Vagina (tissue), 2 donors: ENCODE measurements around the gene CBX7. TPM values are rescaled to one million over a fixed set of nuclear protein-coding genes. Genes with fewer than 3 reads are reported as not detected.
A peak's percentile ranks its signal among the peaks of the same experiment; 100 is the strongest.

Experiments
- DNase-seq, 2 donors: peaks; one replicate each; pipeline ENCODE4 v3.0.0-alpha.2; 2017; ENCODE audit errors: extremely low spot score in 2 of 2
- H3K27ac ChIP-seq: fragments of 200-600 bp; sonication (generic); one replicate; pipeline ENCODE4 v1.5.1; 2019
- H3K27me3 ChIP-seq: fragments of 200-600 bp; sonication (generic); one replicate; pipeline ENCODE4 v1.5.1; 2019
- H3K36me3 ChIP-seq, 2 donors: fragments of 200-600 bp; sonication (generic); one replicate each; pipeline ENCODE4 v1.5.1; 2017 to 2019
- H3K4me1 ChIP-seq: fragments of 200-600 bp; sonication (generic); one replicate; pipeline ENCODE4 v1.5.1; 2019
- H3K4me3 ChIP-seq, 2 donors: fragments of 200-600 bp; sonication (generic); 1 replicate in 1 of 2; 2 replicates in 1 of 2; pipeline ENCODE4 v1.5.1; 2016 to 2019
- H3K9me3 ChIP-seq: fragments of 200-600 bp; sonication (generic); one replicate; pipeline ENCODE4 v1.5.1; 2019
- POLR2A ChIP-seq, 2 donors: fragments of 450-650 bp; IDR thresholded peaks; one replicate each; pipeline ENCODE4 v1.6.1; 2017; ENCODE audit warnings: antibody characterized with exemption in 2 of 2, mild to moderate bottlenecking in 2 of 2, moderate library complexity in 2 of 2
- POLR2AphosphoS5 ChIP-seq, 2 donors: sonication (generic); formaldehyde crosslinking; IDR thresholded peaks; one replicate each; pipeline ENCODE4 v1.9.0; 2017; ENCODE audit warnings: antibody characterized with exemption in 2 of 2, mild to moderate bottlenecking in 2 of 2, low read depth in 1 of 2; ENCODE audit not compliant: insufficient read depth in 1 of 2
- intact Hi-C: fragments of 100-400 bp; cut with DNase I; formaldehyde crosslinking; loops from one replicate; pipeline ENCODE4 v1.15.1; 2023
- total RNA-seq: library from RNA; depleted of rRNA; stranded (reverse); fragments of >200 nt; gene quantifications from one replicate; pipeline ENCODE4 v1.2.3, GENCODE V29; 2016
- TF ChIP-seq, protein P1 (sequence below), 3 experiments: fragments of 450-650 bp in 2 of 3; fragments of 200-600 bp in 1 of 3; sonication (generic) in 1 of 3; IDR thresholded peaks; one replicate each; pipeline ENCODE4 v1.5.1; 2017 to 2019; ENCODE audit warnings: antibody characterized with exemption in 3 of 3, mild to moderate bottlenecking in 2 of 3, moderate library complexity in 2 of 3

CBX7 gene
- 98.0 TPM for total RNA-seq

GRCh38 chr22:39152511-39153219 is at the start of gene CBX7:
TSS of gene CBX7 (minus strand) at chr22:39152680. CDS start at chr22:39152444, 236 bp downstream.
- intact Hi-C loops: no loop called here
- peak in 1 of 2 donors; percentile 93 for DNase-seq
- peaks cover 55% of the 10 kb centered on the region for H3K4me1 ChIP-seq
- peak; percentile 16 to 98 for TF ChIP-seq POLR2AphosphoS5 (IDR thresholded peaks at IDR 0.05; ENCODE audit: insufficient read depth in 1 of 2, low read depth in 1 of 2)
- peak in 1 of 2 donors; percentile 92 for TF ChIP-seq POLR2A (IDR thresholded peaks at IDR 0.05)
- TF ChIP-seq, protein P1, sequence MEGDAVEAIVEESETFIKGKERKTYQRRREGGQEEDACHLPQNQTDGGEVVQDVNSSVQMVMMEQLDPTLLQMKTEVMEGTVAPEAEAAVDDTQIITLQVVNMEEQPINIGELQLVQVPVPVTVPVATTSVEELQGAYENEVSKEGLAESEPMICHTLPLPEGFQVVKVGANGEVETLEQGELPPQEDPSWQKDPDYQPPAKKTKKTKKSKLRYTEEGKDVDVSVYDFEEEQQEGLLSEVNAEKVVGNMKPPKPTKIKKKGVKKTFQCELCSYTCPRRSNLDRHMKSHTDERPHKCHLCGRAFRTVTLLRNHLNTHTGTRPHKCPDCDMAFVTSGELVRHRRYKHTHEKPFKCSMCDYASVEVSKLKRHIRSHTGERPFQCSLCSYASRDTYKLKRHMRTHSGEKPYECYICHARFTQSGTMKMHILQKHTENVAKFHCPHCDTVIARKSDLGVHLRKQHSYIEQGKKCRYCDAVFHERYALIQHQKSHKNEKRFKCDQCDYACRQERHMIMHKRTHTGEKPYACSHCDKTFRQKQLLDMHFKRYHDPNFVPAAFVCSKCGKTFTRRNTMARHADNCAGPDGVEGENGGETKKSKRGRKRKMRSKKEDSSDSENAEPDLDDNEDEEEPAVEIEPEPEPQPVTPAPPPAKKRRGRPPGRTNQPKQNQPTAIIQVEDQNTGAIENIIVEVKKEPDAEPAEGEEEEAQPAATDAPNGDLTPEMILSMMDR (IDR thresholded peaks at IDR 0.05): no peak
- H3K27me3 ChIP-seq: no peaks in the 10 kb centered on the region
- no peaks in the 10 kb centered on the region for H3K36me3 ChIP-seq
- no peaks in the 10 kb centered on the region for H3K9me3 ChIP-seq
- peak within 1 kb of the TSS; percentile 99 for H3K27ac ChIP-seq
- H3K4me3 ChIP-seq: peak within 1 kb of the TSS; percentile 95 to 100

DNA sequence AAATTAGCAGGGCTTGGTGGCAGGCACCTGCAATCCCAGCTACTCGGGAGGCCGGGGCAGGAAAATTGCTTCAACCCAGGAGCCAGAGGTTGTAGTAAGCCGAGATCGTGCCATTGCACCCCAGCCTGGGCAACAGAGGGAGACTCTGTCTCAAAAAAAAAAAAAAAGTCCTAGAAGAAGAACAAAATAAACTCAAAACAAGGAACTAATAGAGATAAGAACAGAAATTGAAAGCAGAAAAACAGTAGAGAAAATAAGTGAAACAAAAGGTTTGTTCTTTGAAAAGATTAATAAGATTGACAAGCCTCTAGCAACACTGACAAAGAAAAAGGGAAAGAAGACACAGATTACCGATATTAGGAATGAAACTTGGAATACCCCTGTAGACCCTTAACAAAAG is 45.1 kb upstream of the CBX7 start:
- Histone ChIP-seq H3K4me3 (no peak overlapping the region), H3K4me1 (no peaks in the 10 kb centered on the region), H3K27ac (no peak overlapping the region), H3K36me3 (no peaks in the 10 kb centered on the region), H3K9me3 (no peaks in the 10 kb centered on the region), H3K27me3 (no peaks in the 10 kb centered on the region)
- no peak for DNase-seq
- TF ChIP-seq, protein P1 (IDR thresholded peaks at IDR 0.05): no peak
- TF ChIP-seq POLR2AphosphoS5 (IDR thresholded peaks at IDR 0.05; ENCODE audit: insufficient read depth in 1 of 2, low read depth in 1 of 2) (no peak), POLR2A (IDR thresholded peaks at IDR 0.05) (no peak)
- intact Hi-C loops: no loop called here

DNA sequence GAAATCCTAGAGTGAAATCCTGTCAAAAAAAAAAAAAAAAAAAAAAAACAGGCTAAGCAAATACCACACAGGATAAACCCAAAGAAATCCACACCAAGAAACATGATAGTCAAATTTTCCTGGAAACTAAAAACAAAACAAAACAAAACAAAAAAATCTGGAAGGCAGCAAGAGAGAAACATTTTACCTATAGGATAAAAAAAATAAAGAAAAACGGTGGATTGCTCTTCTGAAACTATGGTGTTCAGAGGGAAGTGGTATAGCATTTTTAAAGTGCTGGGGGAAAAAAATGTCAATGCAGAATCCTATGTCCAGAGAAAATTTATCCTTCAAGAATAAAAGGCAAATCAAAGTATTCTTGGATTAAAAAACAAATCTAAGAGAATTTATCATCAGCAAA is 41.6 kb upstream of the CBX7 start:
- no peak overlapping the region for H3K27ac ChIP-seq
- intact Hi-C loops: no loop called here
- TF ChIP-seq, protein P1 (IDR thresholded peaks at IDR 0.05): no peak
- TF ChIP-seq POLR2AphosphoS5 (IDR thresholded peaks at IDR 0.05; ENCODE audit: insufficient read depth in 1 of 2, low read depth in 1 of 2) (no peak), POLR2A (IDR thresholded peaks at IDR 0.05) (no peak)
- DNase-seq: no peak
- no peaks in the 10 kb centered on the region for H3K4me1 ChIP-seq
- no peaks in the 10 kb centered on the region for H3K27me3 ChIP-seq
- no peaks in the 10 kb centered on the region for H3K36me3 ChIP-seq
- H3K9me3 ChIP-seq: no peaks in the 10 kb centered on the region
- no peak overlapping the region for H3K4me3 ChIP-seq

DNA sequence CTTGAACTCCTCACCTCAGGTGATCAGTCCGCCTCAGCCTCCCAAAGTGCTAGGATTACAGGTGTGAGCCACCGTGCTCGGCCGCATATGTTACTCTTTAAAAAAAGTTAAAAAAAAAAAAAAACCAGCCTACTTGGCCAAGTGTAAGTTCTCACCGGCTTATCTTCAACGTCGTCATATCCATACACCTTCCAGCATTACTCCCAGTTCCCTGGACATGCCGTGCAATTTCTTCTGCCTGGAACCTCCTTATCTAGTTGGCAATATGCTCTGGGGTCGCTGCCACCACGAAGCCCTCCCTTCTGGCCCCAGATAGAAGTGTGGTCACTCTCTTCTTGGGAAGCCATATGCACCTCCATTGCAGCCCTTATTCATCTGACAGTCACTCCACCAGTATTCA is 36.3 kb upstream of the CBX7 start:
- H3K36me3 ChIP-seq: no peaks in the 10 kb centered on the region
- no peaks in the 10 kb centered on the region for H3K9me3 ChIP-seq
- no peak overlapping the region for H3K27ac ChIP-seq
- H3K27me3 ChIP-seq: no peaks in the 10 kb centered on the region
- peaks cover 20% of the 10 kb centered on the region for H3K4me1 ChIP-seq
- DNase-seq: no peak
- H3K4me3 ChIP-seq: no peak overlapping the region
- TF ChIP-seq POLR2A (IDR thresholded peaks at IDR 0.05): no peak
- no peak for TF ChIP-seq POLR2AphosphoS5 (IDR thresholded peaks at IDR 0.05; ENCODE audit: insufficient read depth in 1 of 2, low read depth in 1 of 2)
- TF ChIP-seq, protein P1 (IDR thresholded peaks at IDR 0.05): no peak
- intact Hi-C loops: no loop called here

DNA sequence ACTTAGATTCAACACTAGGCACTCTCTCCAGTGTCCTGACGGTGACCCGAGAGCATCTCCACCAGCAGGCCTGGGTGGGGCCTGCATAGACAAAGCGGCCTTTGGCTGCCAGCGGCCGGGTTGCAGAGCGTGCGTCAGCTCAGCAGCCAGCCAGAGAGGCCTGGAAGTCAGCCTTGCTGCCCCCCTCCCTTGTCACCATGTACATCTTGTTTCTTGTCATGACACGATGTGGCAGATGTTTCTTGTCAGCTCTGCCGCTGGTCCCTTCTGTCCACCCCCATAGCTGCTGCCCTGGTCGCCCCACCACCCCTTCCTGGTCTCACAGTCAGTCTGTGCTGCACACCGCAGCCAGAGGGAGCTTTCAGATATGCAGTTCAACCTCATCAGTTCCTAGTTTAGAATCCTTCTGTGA is 33.1 kb upstream of the CBX7 start:
- peak in 1 of 2 donors; percentile 95 for DNase-seq
- TF ChIP-seq, protein P1 (IDR thresholded peaks at IDR 0.05): peak in 1 of 3 experiments; percentile 39
- TF ChIP-seq POLR2A (IDR thresholded peaks at IDR 0.05) (no peak), POLR2AphosphoS5 (IDR thresholded peaks at IDR 0.05; ENCODE audit: insufficient read depth in 1 of 2, low read depth in 1 of 2) (peak; percentile 52 to 74)
- H3K9me3 ChIP-seq: no peaks in the 10 kb centered on the region
- peaks cover 20% of the 10 kb centered on the region for H3K4me1 ChIP-seq
- H3K36me3 ChIP-seq: no peaks in the 10 kb centered on the region
- peak overlapping the region; percentile 78 for H3K27ac ChIP-seq
- H3K4me3 ChIP-seq: no peak overlapping the region
- H3K27me3 ChIP-seq: no peaks in the 10 kb centered on the region
- intact Hi-C loops: no loop called here
